HG03135 (cell line): ENCODE results near the gene MYOM3.

Experiments
- ATAC-seq: cut with Tn5 transposase; IDR thresholded peaks from one replicate; pipeline ENCODE4 v1.9.1; 2021; ENCODE audit warnings: mild to moderate bottlenecking, moderate library complexity; ENCODE audit not compliant: unreplicated experiment

The MYOM3 gene

GRCh38 chr1:24111996-24112779, at the start of gene MYOM3:
TSS of gene MYOM3 (minus strand) at chr1:24112135. CDS start at chr1:24108636, 3,499 bp downstream.
- no peak for ATAC-seq

DNA sequence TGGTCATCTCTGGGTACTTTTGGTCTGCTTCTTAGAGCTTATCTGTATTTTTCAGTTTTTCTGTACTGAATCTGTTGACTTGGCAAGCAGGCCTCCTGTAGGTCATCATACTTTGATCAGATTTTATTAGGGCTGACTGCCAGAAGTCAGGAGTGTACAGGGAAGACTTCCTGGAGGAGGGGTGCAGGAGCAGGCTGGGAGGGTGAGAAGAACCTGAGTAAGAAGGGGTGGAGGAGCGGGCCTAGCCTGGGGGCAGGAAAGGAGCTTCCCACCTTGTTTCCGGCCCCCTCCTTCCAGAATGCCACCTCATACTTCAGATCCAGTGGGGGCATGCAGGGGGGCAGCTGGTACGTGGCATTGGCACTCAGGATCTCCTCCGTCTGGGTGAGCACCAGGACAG, 49.3 kb upstream of the MYOM3 start:
- ATAC-seq = no peak

DNA sequence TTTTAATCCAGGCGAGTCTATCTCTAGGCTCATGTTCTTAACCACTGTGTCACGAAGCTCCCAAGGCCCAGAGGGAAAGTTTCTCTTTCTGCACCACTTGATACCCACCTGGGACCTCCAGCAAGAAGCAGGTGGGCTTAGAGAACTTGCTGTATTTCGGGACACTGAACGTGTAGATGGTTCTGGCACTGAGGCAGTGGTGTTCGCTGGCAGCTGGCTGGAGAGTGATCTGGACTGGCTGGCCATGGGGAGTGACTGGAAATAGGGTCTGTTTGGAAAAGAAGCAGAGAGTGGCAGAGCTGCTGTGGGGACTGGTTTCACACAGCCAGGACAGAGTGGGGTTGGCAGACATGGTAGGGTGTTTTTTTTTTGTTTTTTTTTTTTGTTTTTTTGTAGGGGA, 47.4 kb upstream of the MYOM3 start:
- ATAC-seq = no peak

DNA sequence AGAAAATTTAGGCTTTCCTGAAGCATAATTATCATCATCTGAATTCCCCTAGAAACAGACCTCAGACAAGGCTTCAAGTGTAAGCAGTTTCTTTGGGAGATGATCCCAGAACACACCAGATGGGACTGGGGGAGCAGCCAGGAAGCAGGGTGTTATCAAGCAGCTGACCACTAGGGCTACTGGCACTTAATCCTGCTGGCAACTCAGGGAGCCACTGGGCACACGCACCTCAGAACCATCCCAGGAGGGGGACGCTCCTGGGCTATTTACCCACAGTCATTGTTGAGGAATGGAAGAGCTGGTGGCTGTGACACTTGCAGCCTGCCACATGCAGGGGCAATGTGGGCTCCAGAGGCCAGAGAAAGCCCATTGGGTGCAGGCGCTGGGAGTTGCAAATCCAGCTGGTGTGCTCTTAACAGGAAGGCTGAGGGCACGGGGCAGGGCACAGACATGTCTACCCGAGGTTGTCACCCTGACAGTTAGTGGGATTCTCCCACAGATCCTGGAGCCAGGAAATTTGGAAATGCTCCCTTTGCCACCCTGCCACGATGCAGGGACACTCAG, 46.1 kb upstream of the MYOM3 start:
- ATAC-seq = no peak

- ATAC-seq = no peak
Measured at GRCh38 chr1:24156542-24157260, 44.8 kb upstream of the MYOM3 start.

DNA sequence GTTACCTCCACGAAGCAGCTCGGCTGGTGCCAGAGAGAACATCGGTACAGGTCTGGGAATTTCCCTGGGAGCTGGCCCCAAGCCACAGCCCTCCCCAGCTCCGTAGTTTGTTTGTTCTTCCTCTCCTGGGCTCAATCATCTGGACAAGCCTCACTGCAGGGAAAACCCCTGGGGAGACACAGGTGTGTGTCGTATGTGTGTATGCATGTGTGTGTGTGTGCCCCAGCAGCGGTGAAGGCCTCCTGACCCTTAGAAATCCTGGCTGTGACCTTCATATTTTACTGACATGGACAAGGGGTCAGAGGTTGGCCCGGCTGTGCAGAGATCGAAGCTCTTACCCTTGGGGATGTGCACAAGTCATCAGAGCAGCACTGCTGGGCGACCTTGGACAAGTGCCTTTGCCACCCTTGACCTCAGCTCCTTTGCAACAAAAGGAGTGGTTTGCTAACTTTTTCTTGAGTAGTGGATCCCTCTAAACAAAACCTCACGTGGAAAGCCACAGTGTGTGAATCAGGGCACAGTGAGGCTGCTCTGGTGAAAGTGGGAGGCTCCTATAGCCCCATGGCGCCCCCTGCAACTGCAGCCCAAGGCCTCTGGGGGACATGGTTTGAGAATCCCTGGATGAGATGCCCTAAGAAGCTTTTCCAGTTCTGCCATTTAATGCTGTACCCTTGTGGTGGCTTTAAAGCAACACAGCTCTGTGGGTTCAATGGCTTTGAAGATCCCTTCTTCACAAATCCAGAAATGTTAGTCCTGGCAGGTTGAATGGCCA, 43.3 kb upstream of the MYOM3 start:
- no peak for ATAC-seq

- ATAC-seq = no peak
Measured at GRCh38 chr1:24154215-24154614, 42.3 kb upstream of the MYOM3 start.

GRCh38 chr1:24152631-24153494, 40.9 kb upstream of the MYOM3 start:
- ATAC-seq = no peak

GRCh38 chr1:24151175-24151533, 39.2 kb upstream of the MYOM3 start:
- no peak for ATAC-seq

DNA sequence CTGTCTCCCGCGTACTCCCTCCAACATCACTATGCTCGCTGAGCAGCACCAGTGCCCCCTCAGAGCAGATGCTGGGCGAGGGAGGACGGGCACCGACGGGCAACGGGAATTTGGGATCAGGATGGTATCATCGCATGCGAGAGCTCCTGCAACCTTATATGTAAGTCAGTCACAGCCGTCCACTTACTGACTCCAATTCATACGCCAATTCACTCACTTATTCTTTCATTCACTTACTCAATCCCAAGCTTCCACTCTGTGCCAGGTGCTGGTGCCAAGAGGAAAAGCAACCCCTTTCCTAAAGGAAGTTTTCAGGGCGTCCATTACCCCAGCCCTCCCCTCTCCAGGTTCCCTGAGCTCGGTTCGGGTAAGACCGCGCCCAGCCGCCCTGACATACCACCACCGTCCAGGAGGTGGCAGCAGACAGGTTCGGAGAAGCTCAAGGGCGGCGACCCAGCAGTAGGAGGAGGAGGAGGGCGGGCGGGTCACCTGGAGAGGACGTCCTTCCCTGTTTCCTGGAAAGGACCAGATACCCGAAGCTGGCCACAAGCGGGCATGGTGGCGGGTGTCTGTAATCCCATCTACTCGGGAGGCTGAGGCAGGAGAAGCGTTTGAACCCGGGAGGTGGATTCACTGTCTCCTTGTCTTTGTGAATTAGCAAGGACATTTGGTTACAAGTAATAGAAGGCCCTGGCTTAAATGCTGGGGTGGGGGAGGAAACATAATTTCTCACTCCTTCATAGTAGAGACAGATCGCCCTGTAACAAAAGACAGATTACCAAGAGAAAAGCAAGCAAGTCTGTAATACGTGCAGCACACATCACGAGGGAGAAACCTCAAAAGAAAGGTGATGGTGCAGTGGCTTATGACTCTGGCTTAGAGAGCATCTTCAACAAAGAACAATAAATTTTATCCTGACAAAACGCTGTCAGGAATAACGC, 38.6 kb upstream of the MYOM3 start:
- peak; percentile 74 for ATAC-seq

GRCh38 chr1:24149866-24150233, 37.9 kb upstream of the MYOM3 start:
- ATAC-seq = no peak

DNA sequence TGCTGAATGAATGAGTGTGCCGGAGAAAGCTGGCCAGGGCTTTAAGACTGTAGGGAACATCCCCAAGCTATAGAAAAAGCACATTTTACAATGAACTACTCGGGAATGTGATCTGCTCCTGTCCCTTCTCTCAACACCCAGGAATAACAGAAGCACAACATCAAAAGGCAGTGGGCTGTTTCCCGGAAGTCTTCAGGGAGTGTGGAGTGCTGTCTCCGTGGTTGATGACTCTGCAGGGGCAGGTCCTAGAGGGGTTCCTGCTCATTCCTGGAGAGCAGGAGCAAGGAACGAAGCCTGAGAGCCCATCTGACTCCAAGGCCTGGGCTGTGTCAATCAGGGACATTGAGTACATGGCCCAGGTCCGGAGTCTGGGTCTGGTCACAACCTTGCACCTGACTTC, 35.9 kb upstream of the MYOM3 start:
- ATAC-seq = no peak

GRCh38 chr1:24147194-24147593, 35.3 kb upstream of the MYOM3 start:
- ATAC-seq = no peak

DNA sequence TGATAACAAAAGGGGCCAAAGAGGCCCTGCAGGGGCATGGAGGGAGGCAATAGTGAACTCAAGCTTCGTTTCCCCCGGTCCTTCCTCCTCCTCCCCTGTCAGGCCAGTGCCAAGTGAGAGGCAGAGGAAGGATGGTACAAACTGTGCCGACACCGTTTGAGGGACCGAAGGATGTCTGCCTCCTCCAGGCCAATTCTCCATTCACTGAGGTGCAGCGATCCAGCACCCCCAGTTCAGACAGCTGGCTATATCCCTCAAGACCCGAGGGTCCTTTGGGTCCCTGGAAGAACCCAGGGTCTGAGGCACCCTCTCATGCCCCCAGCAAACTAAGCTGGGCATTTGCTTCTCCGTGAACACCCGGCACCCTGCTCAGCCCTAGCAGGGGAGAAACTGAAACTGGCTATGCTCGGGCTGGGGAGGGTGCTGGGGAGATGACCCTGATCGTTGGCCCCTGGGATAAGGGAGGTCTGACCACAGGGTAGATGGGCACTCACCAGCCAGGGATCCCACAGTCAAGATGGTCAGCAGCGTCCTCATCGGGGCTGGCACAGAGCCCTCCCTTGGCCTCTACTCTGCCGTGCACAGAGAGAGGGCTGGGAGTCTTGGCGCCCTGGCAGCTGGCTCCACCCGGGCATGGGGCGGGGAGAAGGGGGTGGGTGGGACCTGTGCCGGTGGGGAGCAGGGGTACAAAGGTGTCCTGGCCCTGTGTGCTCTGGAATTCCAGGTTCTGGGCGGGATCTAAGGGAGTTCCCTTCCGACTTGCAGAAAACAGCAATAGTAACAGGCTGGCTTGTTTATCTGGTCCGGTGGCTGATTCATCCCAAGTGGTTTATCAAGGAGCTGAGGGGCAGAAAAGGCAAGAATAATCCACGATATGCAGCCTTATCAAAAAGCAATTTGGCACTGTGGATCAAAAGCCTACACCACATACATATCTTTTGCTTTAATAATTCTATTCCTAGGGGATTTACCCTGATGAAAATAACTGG, 30.9 kb upstream of the MYOM3 start, which contains the start of gene IL22RA1:
Gene IL22RA1 (minus strand): TSS at position 595 of the 989 bp plus-strand sequence. CDS start 58 bp downstream, at position 537.
- ATAC-seq = no peak

DNA sequence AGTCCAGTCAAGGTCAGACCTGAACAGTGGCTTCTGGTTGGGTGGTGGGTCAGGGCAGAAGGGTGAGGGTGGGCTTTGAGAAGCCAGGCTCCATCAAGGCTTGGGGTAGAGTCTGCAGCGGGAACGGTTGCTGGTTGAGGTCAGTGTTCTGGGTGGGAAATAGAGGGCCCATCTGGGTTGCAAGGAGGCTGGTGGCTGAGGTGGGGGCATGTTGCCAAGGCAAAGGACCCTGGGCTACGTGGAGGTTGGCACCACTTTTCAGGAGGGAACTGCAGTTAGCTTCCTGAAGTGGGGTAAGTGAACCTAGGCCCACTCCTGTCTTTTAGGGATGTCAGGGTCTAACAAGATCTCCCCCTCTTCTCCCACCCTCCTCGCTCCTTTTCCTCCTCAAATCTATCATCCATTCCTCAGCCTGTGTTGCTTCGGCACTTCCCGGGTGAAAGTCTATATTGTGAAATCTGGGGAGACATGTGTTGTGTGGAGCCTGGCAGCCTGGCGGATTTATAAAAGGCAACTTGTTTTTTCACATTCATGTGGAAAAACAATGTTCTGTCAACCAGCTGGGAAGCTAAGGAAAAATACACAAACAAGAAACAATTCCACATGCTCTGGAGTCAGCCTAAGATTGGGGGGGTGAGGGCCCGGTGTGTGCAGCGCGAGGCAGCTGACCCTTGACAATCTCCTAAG, 29.5 kb upstream of the MYOM3 start:
- no peak for ATAC-seq

DNA sequence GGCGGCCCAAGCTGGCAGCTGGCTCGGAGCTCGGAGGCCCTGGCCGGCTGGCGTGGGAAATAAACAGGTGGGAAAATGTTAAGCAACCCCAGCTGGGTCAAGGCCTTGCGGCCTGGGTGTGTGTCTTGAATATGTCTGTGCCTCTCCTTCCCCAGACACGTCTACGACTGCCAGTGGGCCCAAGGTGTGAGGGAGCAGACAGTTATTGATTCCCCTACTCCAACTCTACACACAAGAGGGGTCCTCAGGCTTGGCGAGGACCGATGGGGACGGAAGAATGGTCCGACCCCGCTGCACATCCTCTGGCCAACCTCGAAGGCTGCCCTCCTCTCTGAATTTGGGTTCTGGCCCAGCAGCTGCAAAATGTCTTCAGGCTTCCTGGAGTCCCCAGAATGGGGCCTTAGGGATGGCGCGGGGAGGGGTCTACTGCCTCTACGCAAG, 28.8 kb upstream of the MYOM3 start:
- no peak for ATAC-seq

- no peak for ATAC-seq
Measured at GRCh38 chr1:24139841-24140425, 28.0 kb upstream of the MYOM3 start.
